ENCODE data around the gene UNKL. TPM values are rescaled to one million over a fixed set of nuclear protein-coding genes. Genes with fewer than 3 reads are reported as not detected.
"Not testable (repeated sequence)": the region's sequence is repeated elsewhere in the genome, so short reads cannot be mapped to it uniquely, and the experiment has no call there.

Gene UNKL
- total RNA-seq, 1 experiment from 2014 or later: 12.4 TPM

GRCh38 chr16:1445518-1446203, 31.2 kb upstream of the UNKL start:
- no peak for DNase-seq (ENCODE audit: low spot score)

GRCh38 chr16:1444730-1445517, 30.4 kb upstream of the UNKL start:
- DNase-seq (ENCODE audit: low spot score): no peak

- DNase-seq (ENCODE audit: low spot score): no peak
These were observed 29.7 kb upstream of the UNKL start, which contains the start of gene CCDC154 for GRCh38 chr16:1443980-1444729. Gene CCDC154, minus strand, starts transcription at chr16:1444556. Its CDS starts 234 bp downstream, at chr16:1444322.

GRCh38 chr16:1443403-1443973, 29.0 kb upstream of the UNKL start:
- no peak for DNase-seq (ENCODE audit: low spot score)

- DNase-seq (ENCODE audit: low spot score): no peak
These were observed 28.2 kb upstream of the UNKL start for GRCh38 chr16:1442697-1443096.

- DNase-seq (ENCODE audit: low spot score): no peak
These were observed 26.9 kb upstream of the UNKL start for GRCh38 chr16:1441391-1441829.

- not testable (repeated sequence) for DNase-seq (ENCODE audit: low spot score)
These were observed 25.2 kb upstream of the UNKL start for GRCh38 chr16:1439699-1440074.

GRCh38 chr16:1439058-1439698, 24.7 kb upstream of the UNKL start:
- DNase-seq (ENCODE audit: low spot score): no peak

GRCh38 chr16:1438229-1439057, 23.9 kb upstream of the UNKL start:
- no peak for DNase-seq (ENCODE audit: low spot score)

GRCh38 chr16:1437606-1438005, 23.1 kb upstream of the UNKL start:
- DNase-seq (ENCODE audit: low spot score): no peak

- no peak for DNase-seq (ENCODE audit: low spot score)
These were observed 22.3 kb upstream of the UNKL start for GRCh38 chr16:1436731-1437355.

- no peak for DNase-seq (ENCODE audit: low spot score)
These were observed 21.6 kb upstream of the UNKL start for GRCh38 chr16:1435921-1436697.

GRCh38 chr16:1434644-1435592, 20.4 kb upstream of the UNKL start:
- DNase-seq (ENCODE audit: low spot score): no peak

- no peak for DNase-seq (ENCODE audit: low spot score)
These were observed 19.3 kb upstream of the UNKL start for GRCh38 chr16:1433756-1434155.

GRCh38 chr16:1433263-1433560, 18.7 kb upstream of the UNKL start:
- DNase-seq (ENCODE audit: low spot score): no peak

GRCh38 chr16:1432388-1433262, 18.1 kb upstream of the UNKL start:
- DNase-seq (ENCODE audit: low spot score): no peak

- no peak for DNase-seq (ENCODE audit: low spot score)
These were observed 17.2 kb upstream of the UNKL start for GRCh38 chr16:1431497-1432270.
